GM21367 (cell line): Measurements from ENCODE around the gene PHOX2B.
"Not testable (repeated sequence)": the region's sequence is repeated elsewhere in the genome, so short reads cannot be mapped to it uniquely, and the experiment has no call there.

ENCODE experiments used
- ATAC-seq: cut with Tn5 transposase; IDR thresholded peaks from one replicate; pipeline ENCODE4 v1.9.1; 2021; ENCODE audit not compliant: unreplicated experiment

Gene PHOX2B

GRCh38 chr4:41748074-41748570 lies 403 bp downstream of the PHOX2B start:
- no peak for ATAC-seq

- no peak for ATAC-seq
These were observed 1.1 kb downstream of the PHOX2B start for GRCh38 chr4:41747230-41748055.

DNA sequence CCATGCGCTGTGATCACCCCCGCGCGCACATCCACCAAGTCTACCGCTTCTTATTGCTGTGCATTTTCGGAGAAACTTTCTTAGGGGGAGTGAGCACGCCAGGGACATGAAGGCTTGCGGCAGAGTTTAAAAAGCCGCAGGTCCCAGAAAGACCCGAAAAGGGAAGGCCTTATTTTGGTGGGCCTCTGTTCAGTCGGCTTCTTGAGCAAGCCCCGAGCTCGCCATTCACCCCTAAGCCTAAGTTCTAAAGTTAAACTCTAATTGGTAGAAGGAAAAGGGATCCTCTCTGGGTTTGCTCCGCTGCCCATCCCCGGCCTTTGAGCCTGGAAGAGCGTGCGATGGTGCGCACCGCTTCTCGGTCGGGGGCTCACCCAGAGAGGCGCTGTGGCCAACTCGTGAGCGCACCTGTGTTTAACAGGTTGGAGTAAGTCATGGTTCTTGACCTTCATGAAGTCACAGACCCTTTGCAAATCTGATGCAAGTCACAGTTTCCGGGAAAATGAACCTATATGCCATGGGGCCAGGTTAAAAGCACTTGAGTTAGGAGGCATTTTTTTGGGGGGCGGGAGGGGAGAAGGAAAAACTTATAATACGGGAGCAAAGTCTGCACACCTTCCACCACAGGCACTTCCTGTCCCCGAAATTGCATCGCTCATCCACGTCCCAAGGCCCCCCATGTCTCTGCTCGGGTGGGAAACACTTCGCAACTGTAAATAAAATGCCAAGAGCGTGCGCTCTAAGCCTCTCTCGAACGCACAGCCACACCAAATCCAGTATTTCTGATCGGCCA lies 1.9 kb downstream of the PHOX2B start:
- ATAC-seq: no peak

- no peak for ATAC-seq
These were observed 2.5 kb downstream of the PHOX2B start for GRCh38 chr4:41746025-41746439.

GRCh38 chr4:41745292-41746024 lies 3.1 kb downstream of the PHOX2B start:
- ATAC-seq: no peak

DNA sequence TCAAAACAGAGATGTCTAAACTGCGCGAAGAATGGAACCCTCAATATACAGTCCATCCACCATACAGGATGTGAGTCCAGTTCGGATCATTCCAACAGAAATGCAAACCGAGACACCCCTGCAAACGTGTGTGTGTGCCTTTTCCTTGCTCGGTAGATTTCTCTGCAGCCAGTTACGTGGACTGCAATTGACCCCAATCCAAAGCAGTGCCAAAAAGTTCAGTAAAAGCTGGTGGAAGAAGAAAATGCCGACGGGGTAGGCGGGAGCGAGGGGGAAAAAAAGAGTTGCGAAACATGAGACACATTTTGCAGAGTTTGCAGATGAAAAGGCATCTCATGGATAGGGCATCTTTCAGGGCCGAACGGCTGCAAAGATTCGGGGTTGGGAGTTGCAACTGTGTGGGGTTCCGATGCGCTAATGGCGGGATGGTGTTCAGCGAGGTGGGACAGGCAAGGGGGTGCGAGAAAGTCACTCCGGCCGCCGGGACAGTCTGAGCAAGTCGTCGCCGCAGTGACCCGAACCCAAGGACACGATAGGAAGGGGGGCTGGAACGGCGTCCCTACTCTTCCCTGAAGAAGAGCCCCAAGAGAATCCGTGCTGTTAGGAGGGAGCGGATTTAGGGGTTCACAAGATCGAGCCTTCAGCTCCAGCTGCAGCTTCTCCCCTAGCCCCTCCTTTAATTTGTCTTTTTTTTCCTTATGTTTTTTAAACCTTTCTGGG lies 3.8 kb downstream of the PHOX2B start:
- ATAC-seq: no peak

- no peak for ATAC-seq
These were observed 7.2 kb downstream of the PHOX2B start for GRCh38 chr4:41741354-41741753.

GRCh38 chr4:41737491-41737890 lies 11.0 kb downstream of the PHOX2B start:
- ATAC-seq: not testable (repeated sequence)

GRCh38 chr4:41734371-41734770 lies 14.2 kb downstream of the PHOX2B start:
- no peak for ATAC-seq

- no peak for ATAC-seq
These were observed 16.9 kb downstream of the PHOX2B start for GRCh38 chr4:41731569-41732126.

GRCh38 chr4:41728573-41728913 lies 20.0 kb downstream of the PHOX2B start:
- ATAC-seq: no peak

DNA sequence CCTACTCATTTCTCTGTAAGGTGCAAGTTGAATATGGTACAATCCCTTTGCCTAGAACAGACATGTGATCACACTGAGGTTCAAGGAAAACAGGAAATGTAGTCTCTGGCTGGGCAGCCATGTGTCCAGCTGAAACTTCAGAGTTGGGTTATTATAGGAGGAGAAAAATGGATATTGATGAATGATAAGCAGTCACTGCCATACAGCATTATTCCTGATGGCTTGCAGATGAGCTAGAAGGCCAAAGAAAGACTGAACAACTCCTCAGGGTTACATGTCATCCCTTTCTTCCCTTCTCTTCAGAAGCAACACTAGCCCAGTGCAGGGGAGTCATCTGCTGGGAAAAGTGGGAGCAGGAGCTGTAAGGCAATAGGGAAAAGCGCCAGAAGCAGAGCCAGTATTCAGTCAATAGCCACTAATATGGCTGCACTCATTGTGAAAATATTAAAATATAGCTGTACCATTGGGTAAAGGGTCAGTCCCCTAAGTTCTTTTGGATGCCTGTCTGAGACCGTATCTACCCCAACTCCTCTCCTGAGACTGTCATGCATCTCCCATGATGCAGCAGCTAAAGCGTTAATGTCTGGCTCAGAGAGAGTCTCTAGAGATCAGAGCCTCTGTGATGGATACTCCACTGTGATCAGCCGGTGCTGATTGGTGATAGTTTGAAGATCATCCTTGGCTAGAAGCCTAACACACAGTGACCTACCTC lies 20.5 kb downstream of the PHOX2B start:
- no peak for ATAC-seq

GRCh38 chr4:41725254-41725653 lies 23.3 kb downstream of the PHOX2B start:
- no peak for ATAC-seq

- ATAC-seq: no peak
These were observed 25.2 kb downstream of the PHOX2B start for GRCh38 chr4:41723286-41723685.

DNA sequence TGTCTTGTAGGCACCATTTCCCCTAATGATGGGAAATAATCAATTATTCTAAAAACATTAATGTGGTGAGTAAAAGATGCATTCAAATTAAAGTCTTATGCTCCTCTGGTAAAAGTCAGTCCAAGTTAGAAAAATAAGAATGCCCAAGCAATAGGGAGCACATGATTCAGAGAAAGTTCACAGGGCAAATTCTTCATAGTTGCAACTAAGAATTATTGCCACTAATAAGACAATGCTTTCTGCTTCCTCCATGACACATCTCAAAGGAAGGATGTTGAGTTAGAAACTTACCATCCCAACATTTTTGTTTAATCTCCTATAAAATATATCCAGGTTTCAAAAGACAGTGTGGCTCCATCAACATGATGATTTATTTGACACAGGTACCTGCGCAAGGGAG lies 26.3 kb downstream of the PHOX2B start:
- ATAC-seq: no peak

DNA sequence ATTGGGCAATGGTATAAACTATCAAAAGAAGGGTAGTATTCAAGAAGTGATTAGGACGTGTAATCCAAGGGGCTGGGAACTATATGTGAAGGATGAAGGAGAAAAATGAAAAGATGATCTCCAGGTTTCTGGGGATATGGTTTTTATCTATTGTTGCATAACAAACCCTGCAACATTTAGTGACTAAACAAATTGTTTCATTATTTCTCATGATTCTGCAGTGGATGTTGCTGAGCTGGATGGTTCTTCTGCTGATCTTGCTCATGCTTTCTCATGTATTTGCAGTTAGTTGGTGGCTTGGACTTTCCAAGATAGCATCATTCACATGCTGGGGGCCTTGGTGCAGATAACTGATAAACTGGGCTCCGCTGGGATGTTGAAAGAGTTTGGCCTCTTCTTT lies 29.1 kb downstream of the PHOX2B start:
- ATAC-seq: no peak

DNA sequence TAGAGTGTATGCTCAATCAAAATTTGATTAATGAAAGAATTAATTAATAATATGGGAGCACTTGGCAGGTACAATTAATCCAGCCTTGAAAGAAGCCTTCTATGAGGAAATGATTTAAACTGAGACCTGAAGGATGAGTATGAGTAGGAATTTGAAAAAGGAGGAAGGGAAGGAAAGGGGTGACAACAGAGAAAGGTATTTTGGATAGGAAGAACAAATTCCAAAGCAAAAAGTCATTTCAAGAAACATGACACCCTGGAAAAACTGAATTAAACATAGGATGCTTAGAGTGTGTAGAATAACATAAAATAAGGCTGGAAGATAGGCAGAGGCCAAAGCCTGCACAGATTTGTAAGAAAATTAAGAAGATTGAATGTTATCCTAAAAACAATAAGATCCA lies 29.6 kb downstream of the PHOX2B start:
- no peak for ATAC-seq

GRCh38 chr4:41715155-41715554 lies 33.4 kb downstream of the PHOX2B start:
- ATAC-seq: no peak

DNA sequence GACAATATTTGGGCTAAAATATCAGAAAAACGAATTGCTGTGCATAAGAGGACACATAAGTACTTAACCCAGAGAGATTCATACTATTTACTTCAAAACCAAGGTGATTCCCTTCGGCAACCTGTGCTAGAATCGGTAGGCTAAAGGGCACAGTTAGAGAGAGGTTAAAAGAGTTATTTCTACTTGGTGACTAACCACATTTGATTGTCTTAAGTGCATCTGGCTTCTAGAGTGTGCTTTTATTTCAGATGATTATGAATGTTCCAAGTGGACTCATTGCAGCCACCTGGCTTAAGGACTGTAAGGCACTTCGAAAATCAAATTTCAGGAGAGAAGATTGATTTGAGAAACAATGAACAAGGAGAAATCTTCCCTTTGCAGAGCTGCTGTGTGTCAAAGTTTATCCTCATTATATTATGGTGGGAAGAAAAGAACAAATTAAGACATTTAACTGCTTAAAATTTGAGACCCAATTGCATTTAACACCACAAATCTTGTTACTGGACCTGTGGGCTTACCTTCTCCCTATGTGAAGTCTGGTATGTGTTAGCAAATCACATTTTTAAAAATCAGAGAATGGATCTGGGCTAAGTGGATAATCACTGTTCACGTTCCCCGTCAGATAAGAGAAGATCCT lies 34.0 kb downstream of the PHOX2B start:
- no peak for ATAC-seq
